NCI-H2227 (cell line): ENCODE data around the gene KCNJ18.
"Not testable (repeated sequence)": the region's sequence is repeated elsewhere in the genome, so short reads cannot be mapped to it uniquely, and the experiment has no call there.

Experiments
- DNase-seq: peaks from one replicate; lab custom pipeline; 2025; ENCODE audit not compliant: unreplicated experiment; lab: John Stamatoyannopoulos, UW

Gene KCNJ18

GRCh38 chr17:21691883-21692703, at the start of gene KCNJ18:
TSS of gene KCNJ18 (plus strand) at chr17:21692523. CDS start at chr17:21702787, 10,264 bp downstream.
- not testable (repeated sequence) for DNase-seq

- DNase-seq: not testable (repeated sequence)
Observed at GRCh38 chr17:21648125-21648524, 44.2 kb upstream of the KCNJ18 start.

GRCh38 chr17:21650043-21650442, 42.3 kb upstream of the KCNJ18 start:
- DNase-seq: not testable (repeated sequence)

GRCh38 chr17:21652049-21652448, 40.3 kb upstream of the KCNJ18 start:
- DNase-seq: not testable (repeated sequence)

- DNase-seq: not testable (repeated sequence)
Observed at GRCh38 chr17:21653211-21653610, 39.1 kb upstream of the KCNJ18 start.

- DNase-seq: not testable (repeated sequence)
Observed at GRCh38 chr17:21656518-21657309, 35.6 kb upstream of the KCNJ18 start.

- DNase-seq: not testable (repeated sequence)
Observed at GRCh38 chr17:21659635-21660034, 32.7 kb upstream of the KCNJ18 start.

- not testable (repeated sequence) for DNase-seq
Observed at GRCh38 chr17:21661455-21661854, 30.9 kb upstream of the KCNJ18 start.

- DNase-seq: not testable (repeated sequence)
Observed at GRCh38 chr17:21663166-21663565, 29.2 kb upstream of the KCNJ18 start.

GRCh38 chr17:21663614-21664474, 28.5 kb upstream of the KCNJ18 start:
- DNase-seq: not testable (repeated sequence)

GRCh38 chr17:21665171-21665570, 27.2 kb upstream of the KCNJ18 start:
- not testable (repeated sequence) for DNase-seq

- DNase-seq: not testable (repeated sequence)
Observed at GRCh38 chr17:21665935-21666493, 26.3 kb upstream of the KCNJ18 start.

- not testable (repeated sequence) for DNase-seq
Observed at GRCh38 chr17:21666711-21667412, 25.5 kb upstream of the KCNJ18 start.

GRCh38 chr17:21667413-21668117, 24.8 kb upstream of the KCNJ18 start:
- DNase-seq: not testable (repeated sequence)

- DNase-seq: not testable (repeated sequence)
Observed at GRCh38 chr17:21668118-21668488, 24.2 kb upstream of the KCNJ18 start.

GRCh38 chr17:21668746-21669508, 23.4 kb upstream of the KCNJ18 start:
- DNase-seq: not testable (repeated sequence)

- DNase-seq: not testable (repeated sequence)
Observed at GRCh38 chr17:21669616-21670360, 22.5 kb upstream of the KCNJ18 start.
